Measurements from ENCODE around the gene CDHR3. TPM values are rescaled to one million over a fixed set of nuclear protein-coding genes. Genes with fewer than 3 reads are reported as not detected.

The CDHR3 gene
- total RNA-seq, 1 donor from 2014 or later, result 5.7 TPM

- Histone ChIP-seq H3K4me3 (no peak overlapping the region), H3K9me3 (no peaks in the 10 kb centered on the region), H3K27ac (no peak overlapping the region), H3K36me3 (no peaks in the 10 kb centered on the region), H3K27me3 (no peaks in the 10 kb centered on the region), H3K4me1 (no peaks in the 10 kb centered on the region)
- TF ChIP-seq, protein P1, sequence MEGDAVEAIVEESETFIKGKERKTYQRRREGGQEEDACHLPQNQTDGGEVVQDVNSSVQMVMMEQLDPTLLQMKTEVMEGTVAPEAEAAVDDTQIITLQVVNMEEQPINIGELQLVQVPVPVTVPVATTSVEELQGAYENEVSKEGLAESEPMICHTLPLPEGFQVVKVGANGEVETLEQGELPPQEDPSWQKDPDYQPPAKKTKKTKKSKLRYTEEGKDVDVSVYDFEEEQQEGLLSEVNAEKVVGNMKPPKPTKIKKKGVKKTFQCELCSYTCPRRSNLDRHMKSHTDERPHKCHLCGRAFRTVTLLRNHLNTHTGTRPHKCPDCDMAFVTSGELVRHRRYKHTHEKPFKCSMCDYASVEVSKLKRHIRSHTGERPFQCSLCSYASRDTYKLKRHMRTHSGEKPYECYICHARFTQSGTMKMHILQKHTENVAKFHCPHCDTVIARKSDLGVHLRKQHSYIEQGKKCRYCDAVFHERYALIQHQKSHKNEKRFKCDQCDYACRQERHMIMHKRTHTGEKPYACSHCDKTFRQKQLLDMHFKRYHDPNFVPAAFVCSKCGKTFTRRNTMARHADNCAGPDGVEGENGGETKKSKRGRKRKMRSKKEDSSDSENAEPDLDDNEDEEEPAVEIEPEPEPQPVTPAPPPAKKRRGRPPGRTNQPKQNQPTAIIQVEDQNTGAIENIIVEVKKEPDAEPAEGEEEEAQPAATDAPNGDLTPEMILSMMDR (IDR thresholded peaks at IDR 0.05), result no peak
- no peak for DNase-seq (ENCODE audit: low spot score in 2 of 2)
- intact Hi-C loops (cut with DNase I), result no loop called here
Measured at GRCh38 chr7:105990727-105991453, 27.8 kb downstream of the CDHR3 start.

DNA sequence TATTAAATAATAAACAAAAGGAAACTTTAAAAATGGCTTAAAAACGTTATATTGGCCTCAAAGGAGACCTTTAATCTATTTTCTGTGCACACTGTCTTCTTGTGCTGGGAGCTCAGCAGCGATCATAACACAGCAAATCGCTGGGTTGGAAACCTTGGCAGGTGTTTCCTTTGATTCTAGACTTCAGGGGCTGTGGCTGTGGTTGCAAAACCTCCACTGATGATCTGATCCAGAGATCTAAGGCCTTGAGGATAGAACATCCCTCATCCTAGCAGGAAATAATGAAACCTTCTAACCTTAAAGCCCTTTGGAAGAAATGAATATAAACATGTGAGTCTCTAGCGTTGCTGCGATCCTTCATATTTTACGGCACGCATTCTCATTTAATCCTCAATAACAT, 29.8 kb downstream of the CDHR3 start:
- Histone ChIP-seq H3K27ac (no peak overlapping the region), H3K4me1 (no peaks in the 10 kb centered on the region), H3K4me3 (no peak overlapping the region), H3K9me3 (no peaks in the 10 kb centered on the region), H3K36me3 (no peaks in the 10 kb centered on the region), H3K27me3 (no peaks in the 10 kb centered on the region)
- TF ChIP-seq, protein P1 (IDR thresholded peaks at IDR 0.05), result no peak
- DNase-seq (ENCODE audit: low spot score in 2 of 2), result no peak
- intact Hi-C loops (cut with DNase I), result no loop called here

GRCh38 chr7:105996860-105997737, 34.0 kb downstream of the CDHR3 start:
- no peak overlapping the region for H3K4me3 ChIP-seq
- no peak overlapping the region for H3K27ac ChIP-seq
- H3K9me3 ChIP-seq, result no peaks in the 10 kb centered on the region
- no peaks in the 10 kb centered on the region for H3K27me3 ChIP-seq
- H3K36me3 ChIP-seq, result no peaks in the 10 kb centered on the region
- intact Hi-C loops (cut with DNase I), result no loop called here
- no peaks in the 10 kb centered on the region for H3K4me1 ChIP-seq
- DNase-seq (ENCODE audit: low spot score in 2 of 2), result no peak
- TF ChIP-seq, protein P1 (IDR thresholded peaks at IDR 0.05), result no peak

GRCh38 chr7:105999256-105999655, 36.2 kb downstream of the CDHR3 start:
- Histone ChIP-seq H3K4me1 (no peaks in the 10 kb centered on the region), H3K36me3 (no peaks in the 10 kb centered on the region), H3K4me3 (no peak overlapping the region), H3K27ac (no peak overlapping the region), H3K27me3 (no peaks in the 10 kb centered on the region), H3K9me3 (no peaks in the 10 kb centered on the region)
- TF ChIP-seq, protein P1 (IDR thresholded peaks at IDR 0.05), result no peak
- intact Hi-C loops (cut with DNase I), result no loop called here
- no peak for DNase-seq (ENCODE audit: low spot score in 2 of 2)

GRCh38 chr7:106001196-106001595, 38.1 kb downstream of the CDHR3 start:
- no peaks in the 10 kb centered on the region for H3K27me3 ChIP-seq
- no peak overlapping the region for H3K27ac ChIP-seq
- DNase-seq (ENCODE audit: low spot score in 2 of 2), result no peak
- TF ChIP-seq, protein P1 (IDR thresholded peaks at IDR 0.05), result no peak
- intact Hi-C loops (cut with DNase I), result loop anchor here (2.0 to 10.0 kb wide), 2 partner anchors 236 to 348 kb away; no protein-coding TSS in a partner anchor
- H3K4me1 ChIP-seq, result no peaks in the 10 kb centered on the region
- no peak overlapping the region for H3K4me3 ChIP-seq
- H3K9me3 ChIP-seq, result no peaks in the 10 kb centered on the region
- no peaks in the 10 kb centered on the region for H3K36me3 ChIP-seq
